Erythroblast (primary cell): ENCODE results near the gene HSD17B8.
A peak's percentile ranks its signal among the peaks of the same experiment; 100 is the strongest.

Source experiments
- GATA1 ChIP-seq: IDR thresholded peaks from 2 replicates; pipeline ENCODE4 v1.6.1; 2011; ENCODE audit warnings: low read depth, mild to moderate bottlenecking, control low read depth, low read length, moderate library complexity
- POLR2A ChIP-seq: IDR thresholded peaks from 2 replicates; pipeline ENCODE4 v1.6.1; 2011; ENCODE audit warnings: mild to moderate bottlenecking, low read length

DNA sequence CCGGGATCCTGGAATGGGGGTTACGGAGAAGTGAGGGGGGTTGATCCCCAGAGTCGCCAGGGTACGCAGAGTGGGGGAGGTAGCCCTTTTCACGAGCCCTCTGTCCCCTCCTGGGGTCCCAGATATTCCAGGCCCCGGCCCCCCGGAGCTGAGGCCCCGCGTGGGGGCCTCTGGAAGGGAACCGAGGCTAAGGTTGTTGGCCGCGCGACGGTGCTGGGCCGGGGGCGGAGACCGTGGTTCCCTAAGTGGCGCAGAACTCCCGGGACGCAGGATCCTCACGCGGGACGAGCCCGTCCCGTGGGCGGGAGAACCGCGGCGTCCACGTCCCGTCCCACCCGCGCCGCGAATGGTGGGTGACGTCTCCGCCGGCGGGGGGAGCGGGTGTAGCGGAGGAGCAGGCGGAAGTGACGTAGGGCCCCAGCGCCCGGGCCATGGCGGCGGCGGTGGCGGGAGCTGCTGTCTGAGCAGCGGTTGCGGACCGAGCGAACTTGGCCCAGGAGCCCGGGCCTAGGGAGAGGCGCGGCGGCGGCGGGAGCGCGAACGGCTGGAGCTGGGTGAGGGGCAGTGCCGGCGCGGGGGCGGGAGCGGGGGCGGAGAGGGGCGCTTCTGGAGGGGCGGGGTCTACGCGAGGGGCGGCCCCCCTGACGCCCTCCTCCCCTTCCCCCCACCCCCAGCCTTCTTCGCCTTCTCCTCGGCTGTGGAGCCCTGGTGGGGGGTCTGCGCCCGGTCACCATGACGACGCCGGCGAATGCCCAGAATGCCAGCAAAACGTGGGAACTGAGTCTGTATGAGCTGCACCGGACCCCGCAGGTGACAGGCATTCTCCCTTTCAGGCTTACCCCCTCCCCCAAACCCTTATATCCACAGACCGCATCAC is 3.9 kb downstream of the HSD17B8 start, which contains the start of gene RING1:
- TF ChIP-seq POLR2A = peak; percentile 90
- no peak for TF ChIP-seq GATA1
